Fibroblast of mammary gland (primary cell): ENCODE data around the gene HSPA1A.
A peak's percentile ranks its signal among the peaks of the same experiment; 100 is the strongest.
"Not testable (repeated sequence)": the region's sequence is repeated elsewhere in the genome, so short reads cannot be mapped to it uniquely, and the experiment has no call there.

ENCODE experiments used
- DNase-seq: peaks from one replicate; pipeline ENCODE4 v3.0.0-alpha.2; 2010; ENCODE audit warnings: low read depth
- H3K4me3 ChIP-seq: 2 replicates; pipeline ENCODE4 v1.5.1; 2011; ENCODE audit warnings: low read depth, mild to moderate bottlenecking, low read length, moderate library complexity; ENCODE audit not compliant: control insufficient read depth
- CTCF ChIP-seq: conservative IDR thresholded peaks from 2 replicates; pipeline ENCODE4 v1.5.1; 2011; ENCODE audit warnings: low read depth, low read length, inconsistent platforms; ENCODE audit not compliant: control insufficient read depth, insufficient read depth

The HSPA1A gene

GRCh38 chr6:31792761-31793171 is 22.6 kb upstream of the HSPA1A start:
- no peak for TF ChIP-seq CTCF
- no peak overlapping the region for H3K4me3 ChIP-seq
- DNase-seq = peak; percentile 59

GRCh38 chr6:31793927-31794245 is 21.5 kb upstream of the HSPA1A start:
- peak overlapping the region; percentile 96 for H3K4me3 ChIP-seq
- DNase-seq = not testable (repeated sequence)

GRCh38 chr6:31794294-31794865 is 21.0 kb upstream of the HSPA1A start:
- DNase-seq = peak; percentile 45
- peak overlapping the region; percentile 96 for H3K4me3 ChIP-seq
- no peak for TF ChIP-seq CTCF

- TF ChIP-seq CTCF = no peak
- no peak for DNase-seq
- peak overlapping the region; percentile 96 for H3K4me3 ChIP-seq
Observed at GRCh38 chr6:31794866-31795615, 20.3 kb upstream of the HSPA1A start.

- peak; percentile 41 for TF ChIP-seq CTCF
Observed at GRCh38 chr6:31795616-31796298, 19.6 kb upstream of the HSPA1A start, which contains the start of gene VARS1. TSS of gene VARS1 (minus strand) at chr6:31795752. CDS start at chr6:31795217, 535 bp downstream.

GRCh38 chr6:31796993-31797385 is 18.4 kb upstream of the HSPA1A start:
- no peak for TF ChIP-seq CTCF
- no peak overlapping the region for H3K4me3 ChIP-seq
- no peak for DNase-seq

More at GRCh38 chr6:31795616-31796298, 19.6 kb upstream of the HSPA1A start, which contains the start of gene VARS1:
- DNase-seq = peak; percentile 88
- peak within 1 kb of the TSS; percentile 96 for H3K4me3 ChIP-seq

- TF ChIP-seq CTCF = no peak
- DNase-seq = no peak
- no peak overlapping the region for H3K4me3 ChIP-seq
Observed at GRCh38 chr6:31797588-31797987, 17.8 kb upstream of the HSPA1A start.
